Panc1 (cell line): Measurements from ENCODE around the gene TRAPPC8. TPM values are rescaled to one million over a fixed set of nuclear protein-coding genes. Genes with fewer than 3 reads are reported as not detected.

Experiments
- ATAC-seq: fragments of 200-7000 bp; cut with Tn5 transposase; 2 replicates; pipeline ENCODE4 v1.9.1; 2020; ENCODE audit warnings: mild to moderate bottlenecking, moderate library complexity
- BruUV-seq: library from RNA; stranded (reverse); fragments of 400-500 nt; replicated peaks from 2 replicates; lab custom pipeline; 2021; lab: Mats Ljungman, UMichigan
- CTCF ChIA-PET: fragments of 300-600 bp; sonication (Branson Sonifier 250); formaldehyde crosslinking; loops from one replicate; lab custom pipeline; 2022; ENCODE audit warnings: antibody characterized with exemption; lab: Charles Lee
- POLR2A ChIA-PET: fragments of 300-600 bp; sonication (Branson Sonifier 250); formaldehyde crosslinking; loops from one replicate; lab custom pipeline; 2022; ENCODE audit warnings: antibody characterized with exemption; lab: Charles Lee
- DNase-seq: peaks from one replicate; pipeline ENCODE4 v3.0.0-alpha.2; 2010; ENCODE audit warnings: low read depth, low spot score
- H3K27ac ChIP-seq: 2 replicates; pipeline ENCODE4 v1.5.1; 2011; ENCODE audit warnings: mild to moderate bottlenecking, low read length, inconsistent platforms
- H3K27me3 ChIP-seq: fragments of 200-500 bp; sonication (Bioruptor generic); 2 replicates; pipeline ENCODE4 v1.6.0; 2014; ENCODE audit warnings: low read length, inconsistent platforms; ENCODE audit not compliant: control insufficient read depth, insufficient read depth
- H3K36me3 ChIP-seq: fragments of 200-500 bp; sonication (Bioruptor generic); 2 replicates; pipeline ENCODE4 v1.5.1; 2014; ENCODE audit warnings: inconsistent platforms, mild to moderate bottlenecking, low read length, moderate library complexity; ENCODE audit not compliant: control insufficient read depth, insufficient read depth
- H3K4me1 ChIP-seq: 2 replicates; pipeline ENCODE4 v1.5.1; 2011; ENCODE audit warnings: inconsistent platforms, mild to moderate bottlenecking, low read length, moderate library complexity; ENCODE audit not compliant: control insufficient read depth, insufficient read depth
- H3K4me3 ChIP-seq, 2 experiments: 2 replicates each; pipeline ENCODE4 v1.5.1; 2011 to 2012; ENCODE audit warnings: low read depth in 2 of 2, low read length in 2 of 2, mild to moderate bottlenecking in 2 of 2, inconsistent platforms in 1 of 2, moderate library complexity in 1 of 2
- H3K9me3 ChIP-seq: fragments of 200-500 bp; sonication (Bioruptor generic); 2 replicates; pipeline ENCODE4 v1.5.1; 2014; ENCODE audit warnings: low read depth, mild to moderate bottlenecking, inconsistent platforms, low read length, moderate library complexity; ENCODE audit not compliant: control insufficient read depth, insufficient read depth
- CTCF ChIP-seq: fragments of 450-650 bp; IDR thresholded peaks from 2 replicates; pipeline ENCODE4 v1.5.1; 2017; ENCODE audit warnings: mild to moderate bottlenecking
- POLR2AphosphoS5 ChIP-seq: IDR thresholded peaks from 2 replicates; pipeline ENCODE4 v1.6.1; 2012; ENCODE audit warnings: mild to moderate bottlenecking, low read depth, low read length, moderate library complexity
- SIN3A ChIP-seq: IDR thresholded peaks from 2 replicates; pipeline ENCODE4 v1.6.1; 2012; ENCODE audit warnings: low read depth, mild to moderate bottlenecking, low read length, moderate library complexity, borderline replicate concordance; ENCODE audit not compliant: insufficient read depth
- TCF7L2 ChIP-seq: IDR thresholded peaks from 2 replicates; pipeline ENCODE4 v1.6.1; 2011; ENCODE audit warnings: mild to moderate bottlenecking, low read depth, low read length, inconsistent platforms
- in situ Hi-C: cut with HindIII; loops from 2 replicates; pipeline ENCODE4 v1.10.0; 2016; ENCODE audit warnings: low sequenced_read_pairs, low pct_unique_long_range_greater_than_20kb
- intact Hi-C: fragments of 100-400 bp; cut with micrococcal nuclease; formaldehyde crosslinking; loops from one replicate; pipeline ENCODE4 v1.10.0; 2022; ENCODE audit not compliant: unreplicated experiment
- total RNA-seq: library from RNA; stranded (reverse); gene quantifications from one replicate; pipeline ENCODE4 v1.2.1, GENCODE V29; 2021; ENCODE audit not compliant: unreplicated experiment
- TF ChIP-seq, protein P1 (sequence below), 2 experiments: IDR thresholded peaks; 2 replicates each; pipeline ENCODE4 v1.6.1; 2011 to 2012; ENCODE audit warnings: low read depth in 2 of 2, control low read depth in 1 of 2, low read length in 1 of 2, mild to moderate bottlenecking in 1 of 2, moderate library complexity in 1 of 2; ENCODE audit not compliant: insufficient read depth in 1 of 2

The TRAPPC8 gene
- total RNA-seq, 1 experiment from 2014 or later, result 35.3 TPM

GRCh38 chr18:31835528-31836133 is 107.3 kb downstream of the TRAPPC8 start:
- intact Hi-C loops, result no loop called here
- Histone ChIP-seq H3K9me3 (no peaks in the 10 kb centered on the region), H3K36me3 (peaks cover 9% of the 10 kb centered on the region; the same call in 1 of the 2 replicates), H3K4me3 (no peak overlapping the region), H3K4me1 (no peaks in the 10 kb centered on the region), H3K27me3 (no peaks in the 10 kb centered on the region), H3K27ac (no peak overlapping the region)
- ATAC-seq (no peak), DNase-seq (no peak)
- BruUV-seq, result no TSS peak
- POLR2A ChIA-PET, result no interaction called here
- TF ChIP-seq SIN3A (no peak), POLR2AphosphoS5 (no peak), CTCF (no peak), TCF7L2 (no peak)
- TF ChIP-seq, protein P1, sequence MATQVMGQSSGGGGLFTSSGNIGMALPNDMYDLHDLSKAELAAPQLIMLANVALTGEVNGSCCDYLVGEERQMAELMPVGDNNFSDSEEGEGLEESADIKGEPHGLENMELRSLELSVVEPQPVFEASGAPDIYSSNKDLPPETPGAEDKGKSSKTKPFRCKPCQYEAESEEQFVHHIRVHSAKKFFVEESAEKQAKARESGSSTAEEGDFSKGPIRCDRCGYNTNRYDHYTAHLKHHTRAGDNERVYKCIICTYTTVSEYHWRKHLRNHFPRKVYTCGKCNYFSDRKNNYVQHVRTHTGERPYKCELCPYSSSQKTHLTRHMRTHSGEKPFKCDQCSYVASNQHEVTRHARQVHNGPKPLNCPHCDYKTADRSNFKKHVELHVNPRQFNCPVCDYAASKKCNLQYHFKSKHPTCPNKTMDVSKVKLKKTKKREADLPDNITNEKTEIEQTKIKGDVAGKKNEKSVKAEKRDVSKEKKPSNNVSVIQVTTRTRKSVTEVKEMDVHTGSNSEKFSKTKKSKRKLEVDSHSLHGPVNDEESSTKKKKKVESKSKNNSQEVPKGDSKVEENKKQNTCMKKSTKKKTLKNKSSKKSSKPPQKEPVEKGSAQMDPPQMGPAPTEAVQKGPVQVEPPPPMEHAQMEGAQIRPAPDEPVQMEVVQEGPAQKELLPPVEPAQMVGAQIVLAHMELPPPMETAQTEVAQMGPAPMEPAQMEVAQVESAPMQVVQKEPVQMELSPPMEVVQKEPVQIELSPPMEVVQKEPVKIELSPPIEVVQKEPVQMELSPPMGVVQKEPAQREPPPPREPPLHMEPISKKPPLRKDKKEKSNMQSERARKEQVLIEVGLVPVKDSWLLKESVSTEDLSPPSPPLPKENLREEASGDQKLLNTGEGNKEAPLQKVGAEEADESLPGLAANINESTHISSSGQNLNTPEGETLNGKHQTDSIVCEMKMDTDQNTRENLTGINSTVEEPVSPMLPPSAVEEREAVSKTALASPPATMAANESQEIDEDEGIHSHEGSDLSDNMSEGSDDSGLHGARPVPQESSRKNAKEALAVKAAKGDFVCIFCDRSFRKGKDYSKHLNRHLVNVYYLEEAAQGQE (IDR thresholded peaks at IDR 0.05; ENCODE audit: insufficient read depth in 1 of 2, low read depth in 2 of 2, low read length in 1 of 2), result no peak
- CTCF ChIA-PET, result no interaction called here
- in situ Hi-C loops, result no loop called here

- ATAC-seq, result no peak
- Histone ChIP-seq H3K4me1 (no peaks in the 10 kb centered on the region), H3K27me3 (no peaks in the 10 kb centered on the region), H3K36me3 (peaks cover 2% of the 10 kb centered on the region; the same call in 1 of the 2 replicates), H3K4me3 (no peak overlapping the region), H3K27ac (no peak overlapping the region), H3K9me3 (no peaks in the 10 kb centered on the region)
- CTCF ChIA-PET, result no interaction called here
- TF ChIP-seq POLR2AphosphoS5, result no peak
- TF ChIP-seq CTCF, result no peak
- no peak for TF ChIP-seq SIN3A
- no peak for TF ChIP-seq TCF7L2
- TF ChIP-seq, protein P1 (IDR thresholded peaks at IDR 0.05; ENCODE audit: insufficient read depth in 1 of 2, low read depth in 2 of 2, low read length in 1 of 2), result no peak
- in situ Hi-C loops, result no loop called here
- no TSS peak for BruUV-seq
- POLR2A ChIA-PET, result no interaction called here
- DNase-seq, result no peak
- intact Hi-C loops, result no loop called here
Observed at GRCh38 chr18:31831903-31832302, 111.0 kb downstream of the TRAPPC8 start.
